Trophoblast cell (in vitro differentiated cells and primary cell): ENCODE data around the gene INTS6.

Source experiments
- DNase-seq, 2 donors: peaks; one replicate each; pipeline ENCODE4 v3.0.0-alpha.2; 2016
- H2AFZ ChIP-seq: 2 replicates; pipeline ENCODE4 v1.6.1; 2013; ENCODE audit warnings: low read length, moderate library complexity, mild to moderate bottlenecking; ENCODE audit not compliant: insufficient read depth, poor library complexity
- H2AK5ac ChIP-seq: 2 replicates; pipeline ENCODE4 v1.6.1; 2013; ENCODE audit warnings: mild to moderate bottlenecking, low read length
- H2BK120ac ChIP-seq: 2 replicates; pipeline ENCODE4 v1.6.1; 2013; ENCODE audit warnings: low read length, mild to moderate bottlenecking, moderate library complexity; ENCODE audit not compliant: insufficient read depth, poor library complexity
- H2BK12ac ChIP-seq: 2 replicates; pipeline ENCODE4 v1.6.1; 2013; ENCODE audit warnings: mild to moderate bottlenecking, low read length, moderate library complexity
- H2BK5ac ChIP-seq: 2 replicates; pipeline ENCODE4 v1.6.1; 2013; ENCODE audit warnings: low read length, low read depth, moderate library complexity, mild to moderate bottlenecking; ENCODE audit not compliant: poor library complexity
- H3K14ac ChIP-seq: 2 replicates; pipeline ENCODE4 v1.6.1; 2013; ENCODE audit warnings: mild to moderate bottlenecking, low read length
- H3K18ac ChIP-seq: 2 replicates; pipeline ENCODE4 v1.6.1; 2013; ENCODE audit warnings: mild to moderate bottlenecking, low read length
- H3K23ac ChIP-seq: 2 replicates; pipeline ENCODE4 v1.6.1; 2013; ENCODE audit warnings: low read length
- H3K27ac ChIP-seq: 2 replicates; pipeline ENCODE4 v1.5.1; 2013; ENCODE audit warnings: low read depth, mild to moderate bottlenecking, inconsistent platforms, low read length, moderate library complexity
- H3K27me3 ChIP-seq: 2 replicates; pipeline ENCODE4 v1.6.1; 2013; ENCODE audit warnings: inconsistent platforms, mild to moderate bottlenecking, low read length, moderate library complexity; ENCODE audit not compliant: insufficient read depth
- H3K36me3 ChIP-seq, 2 experiments: 1 replicate in 1 of 2; 2 replicates in 1 of 2; pipeline ENCODE4 v1.6.1; 2013; ENCODE audit warnings: low read length in 2 of 2, mild to moderate bottlenecking in 2 of 2, moderate library complexity in 1 of 2; ENCODE audit not compliant: insufficient read depth in 2 of 2, control insufficient read depth in 1 of 2
- H3K4ac ChIP-seq: 2 replicates; pipeline ENCODE4 v1.6.1; 2013; ENCODE audit warnings: low read depth, mild to moderate bottlenecking, low read length, moderate library complexity
- H3K4me1 ChIP-seq, 2 experiments: 1 replicate in 1 of 2; 2 replicates in 1 of 2; pipeline ENCODE4 v1.6.1; 2013; ENCODE audit warnings: low read length in 2 of 2, mild to moderate bottlenecking in 2 of 2, moderate library complexity in 1 of 2; ENCODE audit not compliant: insufficient read depth in 2 of 2, control insufficient read depth in 1 of 2
- H3K4me2 ChIP-seq: 2 replicates; pipeline ENCODE4 v1.6.1; 2013; ENCODE audit warnings: inconsistent platforms, mild to moderate bottlenecking, low read length, moderate library complexity
- H3K4me3 ChIP-seq: 2 replicates; pipeline ENCODE4 v1.5.1; 2013; ENCODE audit warnings: mild to moderate bottlenecking, low read depth, low read length, inconsistent platforms
- H3K79me1 ChIP-seq: one replicate; pipeline ENCODE4 v1.6.1; 2013; ENCODE audit warnings: low read length
- H3K79me2 ChIP-seq: 2 replicates; pipeline ENCODE4 v1.6.1; 2013; ENCODE audit warnings: low read length, mild to moderate bottlenecking; ENCODE audit not compliant: control insufficient read depth, insufficient read depth, poor library complexity
- H3K9ac ChIP-seq: 2 replicates; pipeline ENCODE4 v1.6.1; 2013; ENCODE audit warnings: mild to moderate bottlenecking, low read length
- H3K9me3 ChIP-seq: 2 replicates; pipeline ENCODE4 v1.6.1; 2013; ENCODE audit warnings: low read depth, mild to moderate bottlenecking, control low read depth, inconsistent platforms, low read length; ENCODE audit not compliant: insufficient read depth
- H4K12ac ChIP-seq: 2 replicates; pipeline ENCODE4 v1.6.1; 2013; ENCODE audit warnings: low read depth, mild to moderate bottlenecking, low read length, moderate library complexity
- H4K8ac ChIP-seq: 2 replicates; pipeline ENCODE4 v1.6.1; 2013; ENCODE audit warnings: low read depth, mild to moderate bottlenecking, low read length, moderate library complexity
- H4K91ac ChIP-seq: one replicate; pipeline ENCODE4 v1.6.1; 2013; ENCODE audit warnings: low read depth, mild to moderate bottlenecking, low read length, moderate library complexity
- WGBS: extraction: QIAGEN DNeasy Blood & Tissue Kit; methylation state at CpG from one replicate; pipeline ENCODE4 v1.1.7; 2013; ENCODE audit warnings: missing lambda C conversion rate; ENCODE audit not compliant: insufficient read length, insufficient coverage; ENCODE audit errors: extremely low coverage; 5-methylcytosine and 5-hydroxymethylcytosine counted together

Gene INTS6

DNA sequence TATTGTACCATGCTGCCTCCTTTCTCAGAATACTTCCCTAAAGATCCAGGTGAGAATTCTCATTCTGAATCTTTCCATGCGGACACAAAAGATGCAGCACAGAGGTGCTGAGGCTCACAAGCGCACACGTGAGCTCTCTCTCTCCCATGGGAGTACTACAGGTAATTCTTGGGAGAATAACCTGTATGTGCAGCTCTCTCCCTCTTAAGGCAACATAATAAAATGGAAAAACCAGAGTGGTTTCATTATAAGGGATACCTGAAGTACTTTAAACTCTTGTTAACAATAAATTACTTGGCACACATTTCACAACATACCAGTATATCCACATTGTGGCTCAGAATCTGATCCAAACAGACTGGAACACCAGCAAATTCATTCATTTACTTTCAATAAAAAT is 40.4 kb downstream of the INTS6 start:
- Histone ChIP-seq H3K79me1 (no peaks in the 10 kb centered on the region), H2BK12ac (no peak overlapping the region), H3K27ac (no peak overlapping the region), H3K9me3 (no peaks in the 10 kb centered on the region), H2AFZ (no peak overlapping the region), H2BK120ac (no peak overlapping the region), H3K27me3 (no peaks in the 10 kb centered on the region), H3K14ac (no peak overlapping the region), H3K4me3 (no peak overlapping the region), H4K12ac (no peak overlapping the region), H4K91ac (no peak overlapping the region), H3K79me2 (no peaks in the 10 kb centered on the region), H4K8ac (no peak overlapping the region), H2AK5ac (no peak overlapping the region), H3K23ac (no peak overlapping the region), H3K18ac (no peak overlapping the region), H3K36me3 (peaks cover 4% of the 10 kb centered on the region in 2 experiments), H3K4ac (no peak overlapping the region), H3K4me2 (no peak overlapping the region), H3K4me1 (no peaks in the 10 kb centered on the region), H2BK5ac (no peak overlapping the region), H3K9ac (no peak overlapping the region)
- no CpG with 5 or more reads among the region's 3 CpGs for WGBS
- DNase-seq: no peak

DNA sequence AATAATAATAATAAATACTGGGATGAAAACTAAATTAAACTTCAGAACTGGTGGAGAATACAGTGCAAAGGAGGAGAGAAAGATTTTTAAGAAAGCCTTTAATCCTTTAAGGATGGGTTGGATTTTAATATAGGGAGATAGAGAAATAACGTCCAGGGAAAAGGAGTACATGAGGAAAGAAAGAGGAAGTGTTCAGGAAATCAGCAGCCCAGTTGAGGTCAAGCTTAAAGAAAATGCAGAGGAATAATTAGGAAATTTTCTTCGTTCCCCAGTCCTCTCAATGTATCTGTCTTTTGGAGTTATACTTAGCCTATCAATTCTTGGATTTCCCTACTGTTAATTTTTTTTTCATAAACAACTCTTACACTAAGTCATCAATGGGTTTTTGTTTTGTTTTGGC is 47.7 kb downstream of the INTS6 start:
- no peaks in the 10 kb centered on the region for H3K36me3 ChIP-seq
- H3K9me3 ChIP-seq: no peaks in the 10 kb centered on the region
- no peak overlapping the region for H3K9ac ChIP-seq
- H3K14ac ChIP-seq: no peak overlapping the region
- DNase-seq: no peak
- H3K79me1 ChIP-seq: no peaks in the 10 kb centered on the region
- H4K8ac ChIP-seq: no peak overlapping the region
- no peak overlapping the region for H3K4me3 ChIP-seq
- H4K12ac ChIP-seq: no peak overlapping the region
- no peak overlapping the region for H3K18ac ChIP-seq
- no peak overlapping the region for H3K4me2 ChIP-seq
- no peak overlapping the region for H3K27ac ChIP-seq
- H3K4me1 ChIP-seq: no peaks in the 10 kb centered on the region
- no peak overlapping the region for H2AK5ac ChIP-seq
- H3K79me2 ChIP-seq: peaks cover 1% of the 10 kb centered on the region
- H4K91ac ChIP-seq: no peak overlapping the region
- H3K27me3 ChIP-seq: no peaks in the 10 kb centered on the region
- 100% methylated on average over 1 of the region's 2 CpGs for WGBS
- no peak overlapping the region for H2BK12ac ChIP-seq
- no peak overlapping the region for H2AFZ ChIP-seq
- H3K23ac ChIP-seq: no peak overlapping the region
- H2BK120ac ChIP-seq: no peak overlapping the region
- no peak overlapping the region for H3K4ac ChIP-seq
- no peak overlapping the region for H2BK5ac ChIP-seq

DNA sequence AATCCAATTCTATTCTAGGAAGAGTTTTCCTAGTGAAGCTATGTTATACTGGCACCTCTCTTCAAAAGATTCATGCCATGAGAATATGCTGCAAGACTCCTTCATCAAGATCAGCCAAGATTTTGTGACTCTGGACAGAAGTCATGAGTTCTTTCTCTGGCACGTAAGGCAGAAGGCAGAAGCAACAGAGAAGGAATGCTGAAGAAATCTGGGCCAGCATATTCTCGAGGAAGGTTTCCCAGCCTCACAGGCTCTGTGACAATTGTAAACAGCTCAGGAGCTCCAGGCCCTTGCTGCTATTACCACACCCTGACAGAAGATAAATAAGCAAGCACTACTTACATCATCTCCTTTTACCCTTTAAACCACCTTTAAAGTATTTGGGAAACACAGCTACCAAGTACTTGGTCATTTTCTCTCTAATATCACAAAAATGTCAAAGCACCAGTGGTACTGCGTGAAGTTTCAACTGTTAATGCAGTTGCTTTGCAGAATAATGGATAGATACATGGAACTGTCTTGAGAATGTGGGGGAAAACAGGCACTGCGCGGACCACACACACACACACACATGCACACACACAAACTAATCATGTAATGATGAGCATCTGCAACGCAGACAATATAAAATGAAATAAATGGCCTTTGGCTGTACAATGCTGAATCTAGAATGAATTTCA is 55.4 kb downstream of the INTS6 start:
- Histone ChIP-seq H4K12ac (no peak overlapping the region), H4K8ac (no peak overlapping the region), H3K27me3 (no peaks in the 10 kb centered on the region), H3K4ac (no peak overlapping the region), H3K79me2 (no peaks in the 10 kb centered on the region), H3K4me2 (peak overlapping the region; percentile 15), H3K4me3 (no peak overlapping the region), H3K79me1 (no peaks in the 10 kb centered on the region), H4K91ac (no peak overlapping the region), H2AK5ac (no peak overlapping the region), H2BK5ac (no peak overlapping the region), H2BK12ac (no peak overlapping the region), H3K27ac (no peak overlapping the region), H3K18ac (no peak overlapping the region), H3K36me3 (no peaks in the 10 kb centered on the region), H3K23ac (no peak overlapping the region), H3K4me1 (peaks cover 0 to 2% of the 10 kb centered on the region in 2 experiments), H3K9me3 (no peaks in the 10 kb centered on the region), H3K14ac (no peak overlapping the region), H2BK120ac (no peak overlapping the region), H2AFZ (no peak overlapping the region), H3K9ac (no peak overlapping the region)
- DNase-seq: peak; percentile 91 to 96
- no CpG with 5 or more reads among the region's 6 CpGs for WGBS

DNA sequence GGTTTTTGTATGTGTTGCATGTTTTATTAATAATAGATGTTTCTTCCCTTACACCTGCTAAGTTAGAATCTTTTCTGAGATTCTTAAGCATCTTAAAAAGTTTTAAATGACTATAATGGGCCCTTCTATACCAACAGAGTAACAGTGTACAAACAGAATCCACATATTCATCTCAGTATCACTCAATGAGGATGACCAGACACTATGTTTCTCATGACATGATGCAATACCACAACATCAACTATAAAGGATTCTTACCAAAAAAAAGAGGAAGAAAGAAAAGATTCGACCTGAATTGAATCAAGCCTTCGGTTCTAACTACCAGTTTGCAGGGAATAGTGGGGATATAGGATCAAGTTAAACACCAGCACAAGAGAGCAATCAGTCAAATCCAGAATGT is 56.5 kb downstream of the INTS6 start:
- peaks cover 0 to 2% of the 10 kb centered on the region in 2 experiments for H3K4me1 ChIP-seq
- no peak overlapping the region for H2AK5ac ChIP-seq
- H3K4me2 ChIP-seq: no peak overlapping the region
- no peak overlapping the region for H2AFZ ChIP-seq
- H3K27ac ChIP-seq: no peak overlapping the region
- no peak for DNase-seq
- H3K4me3 ChIP-seq: no peak overlapping the region
- no peak overlapping the region for H3K23ac ChIP-seq
- no peaks in the 10 kb centered on the region for H3K79me2 ChIP-seq
- no peak overlapping the region for H4K12ac ChIP-seq
- WGBS: no CpG with 5 or more reads among the region's 2 CpGs
- H2BK5ac ChIP-seq: no peak overlapping the region
- no peak overlapping the region for H4K91ac ChIP-seq
- H2BK120ac ChIP-seq: no peak overlapping the region
- no peaks in the 10 kb centered on the region for H3K36me3 ChIP-seq
- H4K8ac ChIP-seq: no peak overlapping the region
- no peak overlapping the region for H2BK12ac ChIP-seq
- no peak overlapping the region for H3K14ac ChIP-seq
- H3K9me3 ChIP-seq: no peaks in the 10 kb centered on the region
- H3K18ac ChIP-seq: no peak overlapping the region
- H3K79me1 ChIP-seq: no peaks in the 10 kb centered on the region
- no peaks in the 10 kb centered on the region for H3K27me3 ChIP-seq
- no peak overlapping the region for H3K9ac ChIP-seq
- peak overlapping the region; percentile 27 for H3K4ac ChIP-seq
